Naive thymus-derived CD4-positive, alpha-beta T cell (primary cell): ENCODE measurements around the gene ZDHHC14. TPM values are rescaled to one million over a fixed set of nuclear protein-coding genes. Genes with fewer than 3 reads are reported as not detected.

Experiments used
- ATAC-seq: fragments of 150-1000 bp; cut with Tn5 transposase; 2 replicates; pipeline ENCODE4 v1.10.0; 2021; ENCODE audit warnings: mild to moderate bottlenecking, moderate library complexity
- CTCF ChIA-PET: fragments of 350-600 bp; sonication (Branson Sonifier 250); formaldehyde crosslinking; loops from one replicate; lab custom pipeline; 2021; ENCODE audit warnings: antibody characterized with exemption; lab: Charles Lee
- POLR2A ChIA-PET: fragments of 350-600 bp; sonication (Branson Sonifier 250); formaldehyde crosslinking; loops from one replicate; lab custom pipeline; 2021; ENCODE audit warnings: antibody characterized with exemption, inconsistent platforms; lab: Charles Lee
- DNase-seq, 9 donors: peaks; one replicate each; pipeline versions ENCODE4 v3.0.0 to v3.0.0-alpha.2; 2020 to 2022; ENCODE audit warnings: mixed read lengths in 1 of 9
- H3K27ac ChIP-seq: one replicate; pipeline ENCODE4 v1.7.0; 2013; ENCODE audit warnings: mild to moderate bottlenecking, low read depth, low read length, moderate library complexity
- H3K27me3 ChIP-seq, 2 donors: one replicate each; pipeline ENCODE4 v1.7.0; 2013; ENCODE audit warnings: low read length in 2 of 2, mild to moderate bottlenecking in 2 of 2, moderate library complexity in 2 of 2; ENCODE audit not compliant: control insufficient read depth in 2 of 2, insufficient read depth in 2 of 2
- H3K36me3 ChIP-seq, 3 experiments: 1 replicate in 2 of 3; 2 replicates in 1 of 3; pipeline ENCODE4 v1.7.0; 2013; ENCODE audit warnings: low read length in 3 of 3, mild to moderate bottlenecking in 3 of 3, moderate library complexity in 1 of 3; ENCODE audit not compliant: insufficient read depth in 3 of 3, control insufficient read depth in 2 of 3
- H3K4me1 ChIP-seq, 2 donors: one replicate each; pipeline ENCODE4 v1.7.0; 2013; ENCODE audit warnings: low read length in 2 of 2, mild to moderate bottlenecking in 2 of 2, moderate library complexity in 1 of 2; ENCODE audit not compliant: control insufficient read depth in 2 of 2, insufficient read depth in 2 of 2
- H3K4me3 ChIP-seq: 2 replicates; pipeline ENCODE4 v1.7.0; 2013; ENCODE audit warnings: mild to moderate bottlenecking, low read length
- H3K9me3 ChIP-seq, 3 experiments: 1 replicate in 2 of 3; 2 replicates in 1 of 3; pipeline ENCODE4 v1.7.0; 2013; ENCODE audit warnings: low read length in 3 of 3; ENCODE audit not compliant: control insufficient read depth in 2 of 3
- H3K27ac Mint-ChIP-seq, 9 donors: one replicate each; pipeline ENCODE4 v1.8.0; 2020 to 2022; ENCODE audit warnings: mixed read lengths in 9 of 9, mild to moderate bottlenecking in 8 of 9, moderate library complexity in 5 of 9, inconsistent platforms in 2 of 9
- H3K27me3 Mint-ChIP-seq, 5 donors: one replicate each; pipeline ENCODE4 v1.8.0; 2021 to 2022; ENCODE audit warnings: mixed read lengths in 5 of 5, mild to moderate bottlenecking in 1 of 5
- H3K36me3 Mint-ChIP-seq, 5 donors: one replicate each; pipeline ENCODE4 v1.8.0; 2020 to 2022; ENCODE audit warnings: mixed read lengths in 5 of 5, mild to moderate bottlenecking in 3 of 5, inconsistent platforms in 1 of 5
- H3K4me1 Mint-ChIP-seq, 7 donors: one replicate each; pipeline ENCODE4 v1.8.0; 2020 to 2022; ENCODE audit warnings: mixed read lengths in 7 of 7, mild to moderate bottlenecking in 3 of 7, inconsistent platforms in 1 of 7
- H3K4me3 Mint-ChIP-seq, 10 donors: one replicate each; pipeline ENCODE4 v1.8.0; 2020 to 2022; ENCODE audit warnings: mild to moderate bottlenecking in 10 of 10, mixed read lengths in 10 of 10, moderate library complexity in 6 of 10, inconsistent platforms in 2 of 10
- H3K9me3 Mint-ChIP-seq, 11 donors: one replicate each; pipeline ENCODE4 v1.8.0; 2020 to 2022; ENCODE audit warnings: mixed read lengths in 11 of 11, mild to moderate bottlenecking in 4 of 11, inconsistent platforms in 1 of 11, moderate library complexity in 1 of 11
- intact Hi-C, 2 donors: fragments of 100-400 bp; cut with micrococcal nuclease; formaldehyde crosslinking; loops; one replicate each; pipeline ENCODE4 v1.15.1; 2023
- polyA plus RNA-seq, 2 donors: library from polyadenylated mRNA; unstranded; fragments of 300-500 nt; fragmentation: Illumina TruSeq; gene quantifications; one replicate each; pipeline ENCODE4 v1.2.3, GENCODE V29; 2021
- total RNA-seq, 6 experiments: library from RNA in 5 of 6; stranded (reverse) in 5 of 6; gene quantifications; 1 replicate in 5 of 6; 2 replicates in 1 of 6; pipeline ENCODE4 v1.2.3 and lab custom pipeline; 2021 to 2026

ZDHHC14 gene
- total and polyA plus RNA-seq, 7 experiments from 2014 or later: 0.13 to 18.2 (median 0.95) TPM

DNA sequence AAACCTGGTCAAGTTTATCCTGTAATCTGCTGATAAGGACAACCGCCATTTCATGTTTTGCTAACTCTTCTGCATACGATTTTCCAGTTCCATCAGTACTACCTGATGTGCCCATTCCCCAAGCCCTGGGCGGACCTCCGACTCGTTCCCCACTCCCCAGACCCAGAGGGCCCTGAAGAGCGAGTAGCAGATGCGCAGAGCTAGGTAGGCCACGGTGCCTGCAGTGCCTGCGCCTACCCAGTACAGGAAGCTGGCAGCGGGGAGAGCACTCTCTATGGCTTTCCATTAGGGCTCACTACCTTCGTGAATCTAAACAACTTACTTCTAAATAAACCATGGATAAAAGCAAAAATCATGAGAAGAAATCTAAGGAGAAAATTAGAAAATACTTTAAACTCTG, 14.3 kb upstream of the ZDHHC14 start:
- intact Hi-C loops: loop anchor here in 1 of 2 donors (5.0 kb wide), 1 partner anchor 44 kb away; the partner anchor contains the start of gene TMEM242

DNA sequence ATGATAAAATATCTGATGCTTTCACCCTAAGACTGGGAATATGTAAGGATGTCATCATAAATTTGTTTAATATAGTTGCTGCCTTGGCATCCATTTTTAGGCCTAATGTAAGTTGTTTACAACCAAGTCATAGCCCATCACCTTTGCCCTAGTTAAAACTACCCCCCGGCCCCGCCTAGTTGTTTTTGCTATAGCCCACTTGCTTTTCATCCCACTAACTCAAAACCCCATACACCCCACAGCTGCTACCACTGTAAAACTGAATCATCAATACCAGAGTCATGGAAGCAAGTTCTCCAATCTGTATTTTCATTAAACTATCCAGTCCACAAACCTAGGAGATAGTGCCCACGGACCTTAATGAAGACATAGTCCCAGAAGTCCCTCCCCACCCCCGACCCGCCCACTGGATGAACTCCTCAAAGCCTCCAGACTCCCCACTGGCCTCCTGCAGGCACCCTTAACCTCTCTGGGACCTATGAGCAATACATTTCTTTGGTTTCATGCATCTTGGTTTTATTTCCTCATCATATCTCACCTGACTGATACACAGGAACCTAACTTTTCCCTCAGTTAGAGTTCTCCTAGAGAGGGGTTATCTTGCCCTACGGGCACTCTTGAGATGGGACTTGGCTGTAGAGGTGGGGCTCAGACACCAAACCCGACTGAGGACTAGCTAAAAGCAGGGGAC, 12.5 kb upstream of the ZDHHC14 start:
- Mint-ChIP-seq H3K4me1 (peaks cover 11 to 20% (median 18%) of the 10 kb centered on the region in 7 donors), H3K4me3 (no peak overlapping the region), H3K9me3 (no peaks in the 10 kb centered on the region), H3K27ac (no peak overlapping the region), H3K36me3 (no peaks in the 10 kb centered on the region), H3K27me3 (peaks cover 21 to 65% (median 36%) of the 10 kb centered on the region in 5 donors)
- no peaks in the 10 kb centered on the region for H3K9me3 ChIP-seq
- peaks cover 4 to 17% of the 10 kb centered on the region in 2 donors for H3K4me1 ChIP-seq
- ATAC-seq (no peak), DNase-seq (no peak)
- peaks cover 0 to 14% of the 10 kb centered on the region in 2 donors for H3K27me3 ChIP-seq
- H3K27ac ChIP-seq: no peak overlapping the region
- CTCF ChIA-PET: no interaction called here
- POLR2A ChIA-PET: interaction anchor here (1.6 kb wide), 1 partner anchor 11 kb away, joined by 4 read pairs; no protein-coding TSS in a partner anchor
- intact Hi-C loops: loop anchor here (1.0 to 5.0 kb wide), 2 partner anchors 12 to 46 kb away; partner anchors contain the start of gene TMEM242 (in 1 of the 2)
- H3K4me3 ChIP-seq: no peak overlapping the region
- H3K36me3 ChIP-seq: no peaks in the 10 kb centered on the region

More for the DNA sequence above, 14.3 kb upstream of the ZDHHC14 start:
- Histone ChIP-seq H3K9me3 (no peaks in the 10 kb centered on the region), H3K4me3 (no peak overlapping the region), H3K4me1 (peaks cover 4 to 17% of the 10 kb centered on the region in 2 donors), H3K36me3 (no peaks in the 10 kb centered on the region), H3K27me3 (peaks cover 0 to 14% of the 10 kb centered on the region in 2 donors), H3K27ac (no peak overlapping the region)
- Mint-ChIP-seq H3K4me1 (peaks cover 11 to 20% (median 18%) of the 10 kb centered on the region in 7 donors), H3K4me3 (no peak overlapping the region), H3K27me3 (peaks cover 34 to 58% (median 39%) of the 10 kb centered on the region in 5 donors), H3K9me3 (no peaks in the 10 kb centered on the region), H3K27ac (no peak overlapping the region), H3K36me3 (no peaks in the 10 kb centered on the region)
- ChIA-PET CTCF (no interaction called here), POLR2A (interaction anchor here (0.6 kb wide), 2 partner anchors 8 to 13 kb away, joined by 3 read pairs; no protein-coding TSS in a partner anchor)
- ATAC-seq (no peak), DNase-seq (no peak)

DNA sequence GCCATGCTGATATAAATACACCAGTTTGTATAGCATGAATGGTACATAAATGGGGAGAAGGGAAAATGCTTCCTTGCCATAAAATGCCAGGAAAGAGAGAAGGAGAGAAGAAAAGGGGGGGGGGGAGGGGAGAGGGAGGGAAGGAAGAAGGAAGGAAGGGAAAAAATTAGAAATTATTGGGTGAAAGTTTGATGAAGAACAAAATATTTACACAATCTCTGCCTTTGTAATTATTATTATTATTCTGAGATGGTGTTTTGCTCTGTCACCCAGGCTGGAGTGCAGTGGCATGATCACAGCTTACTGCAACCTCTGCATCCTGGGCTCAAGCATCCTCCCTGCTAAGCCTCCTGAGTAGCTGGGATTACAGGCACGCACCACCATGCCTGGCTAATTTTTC, 10.2 kb upstream of the ZDHHC14 start:
- Histone ChIP-seq H3K4me1 (peaks cover 4 to 17% of the 10 kb centered on the region in 2 donors), H3K27ac (no peak overlapping the region), H3K27me3 (peaks cover 0 to 5% of the 10 kb centered on the region in 2 donors), H3K36me3 (no peaks in the 10 kb centered on the region), H3K4me3 (no peak overlapping the region), H3K9me3 (no peaks in the 10 kb centered on the region)
- H3K27me3 Mint-ChIP-seq: peaks cover 20 to 53% (median 30%) of the 10 kb centered on the region in 5 donors
- CTCF ChIA-PET: no interaction called here
- no peaks in the 10 kb centered on the region for H3K9me3 Mint-ChIP-seq
- no peak overlapping the region for H3K4me3 Mint-ChIP-seq
- H3K4me1 Mint-ChIP-seq: peaks cover 11 to 20% (median 18%) of the 10 kb centered on the region in 7 donors
- no peak for DNase-seq
- intact Hi-C loops: no loop called here
- POLR2A ChIA-PET: interaction anchor here (0.6 to 1.1 kb wide), 2 partner anchors 9 to 41 kb away, joined by 3 to 6 read pairs; no protein-coding TSS in a partner anchor
- no peaks in the 10 kb centered on the region for H3K36me3 Mint-ChIP-seq
- H3K27ac Mint-ChIP-seq: no peak overlapping the region
- no peak for ATAC-seq

DNA sequence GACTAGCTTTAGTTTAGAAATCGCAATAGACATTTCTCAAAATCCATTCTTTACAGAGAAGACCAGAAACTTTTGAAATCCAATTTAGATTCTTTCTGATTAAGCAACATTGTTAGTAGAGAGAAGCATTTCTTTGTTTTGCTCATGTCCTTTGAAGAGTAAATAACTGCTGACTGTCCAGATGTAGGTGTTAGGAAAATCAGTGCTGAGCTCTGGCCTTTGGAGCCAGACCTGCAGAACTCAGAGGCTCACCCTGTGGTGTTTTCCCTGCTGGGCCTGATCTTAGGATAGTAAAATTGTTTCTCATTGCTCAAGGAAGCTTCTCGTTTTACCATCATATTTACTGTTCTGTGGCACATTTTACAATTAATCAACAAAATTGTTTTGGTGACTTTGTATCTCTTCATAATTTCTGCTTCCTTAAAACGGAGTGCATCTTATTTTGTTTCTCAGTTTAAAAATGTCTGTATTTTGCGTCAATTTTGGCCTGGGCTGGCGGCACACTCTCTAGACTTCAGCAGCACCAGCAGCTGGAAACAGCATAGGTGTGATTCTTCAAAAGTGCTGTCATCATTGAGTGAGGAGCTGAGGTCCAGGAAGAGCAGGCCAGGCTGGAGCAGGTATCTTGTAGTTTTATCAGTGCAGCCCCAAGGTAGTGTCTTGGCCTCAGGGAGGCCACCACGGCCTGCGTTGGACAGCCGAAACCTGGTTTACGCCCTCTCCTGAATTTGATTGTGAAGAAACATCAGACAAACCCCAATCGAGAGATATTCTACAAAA, 8.3 kb upstream of the ZDHHC14 start:
- Mint-ChIP-seq H3K4me3 (no peak overlapping the region), H3K36me3 (no peaks in the 10 kb centered on the region), H3K27me3 (peaks cover 4 to 47% (median 18%) of the 10 kb centered on the region in 5 donors), H3K27ac (no peak overlapping the region), H3K9me3 (no peaks in the 10 kb centered on the region), H3K4me1 (peaks cover 11 to 21% (median 19%) of the 10 kb centered on the region in 7 donors)
- ChIA-PET CTCF (no interaction called here), POLR2A (no interaction called here)
- H3K27me3 ChIP-seq: peaks cover 0 to 5% of the 10 kb centered on the region in 2 donors
- DNase-seq (no peak), ATAC-seq (no peak)
- no peaks in the 10 kb centered on the region for H3K9me3 ChIP-seq
- H3K4me3 ChIP-seq: no peak overlapping the region
- no peak overlapping the region for H3K27ac ChIP-seq
- peaks cover 4 to 17% of the 10 kb centered on the region in 2 donors for H3K4me1 ChIP-seq
- no peaks in the 10 kb centered on the region for H3K36me3 ChIP-seq
- intact Hi-C loops: no loop called here

DNA sequence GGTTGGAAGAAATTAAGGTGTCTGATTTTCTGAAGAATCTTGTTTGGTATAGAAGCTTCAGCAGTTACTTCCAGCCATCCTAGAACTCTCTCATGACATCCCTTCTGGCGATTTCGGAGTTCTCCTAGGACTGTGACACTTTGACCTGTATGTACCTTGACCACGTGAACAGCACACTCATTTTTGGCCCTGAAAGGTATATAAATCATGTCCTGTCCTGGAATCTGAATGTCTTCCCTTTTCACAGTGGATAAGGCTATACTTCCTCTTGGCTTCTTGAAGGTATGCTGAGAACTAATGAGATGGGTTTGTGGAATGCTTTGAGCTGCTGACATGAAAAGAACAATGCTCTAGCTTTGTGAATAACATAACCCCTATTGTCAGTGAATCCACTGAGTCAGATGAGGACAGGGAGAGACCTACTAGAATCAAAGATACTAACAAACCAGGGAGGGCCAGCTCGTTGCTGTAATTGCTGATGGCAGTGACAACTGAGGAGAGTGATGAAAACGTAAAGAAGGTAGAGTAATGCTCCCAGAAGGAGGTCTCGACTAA, 6.0 kb upstream of the ZDHHC14 start:
- no peaks in the 10 kb centered on the region for H3K9me3 Mint-ChIP-seq
- ChIA-PET CTCF (no interaction called here), POLR2A (interaction anchor here (1.2 kb wide), 1 partner anchor 8 kb away, joined by 3 read pairs; no protein-coding TSS in a partner anchor)
- Histone ChIP-seq H3K27ac (no peak overlapping the region), H3K36me3 (peaks cover 0 to under 1% (median 0%) of the 10 kb centered on the region in 3 experiments), H3K4me1 (peaks cover 5 to 7% of the 10 kb centered on the region in 2 donors), H3K4me3 (no peak overlapping the region), H3K27me3 (peaks cover 0 to 5% of the 10 kb centered on the region in 2 donors), H3K9me3 (no peaks in the 10 kb centered on the region)
- H3K36me3 Mint-ChIP-seq: no peaks in the 10 kb centered on the region
- peaks cover 8 to 15% (median 10%) of the 10 kb centered on the region in 7 donors for H3K4me1 Mint-ChIP-seq
- intact Hi-C loops: no loop called here
- H3K27me3 Mint-ChIP-seq: peaks cover 0 to 31% (median 3%) of the 10 kb centered on the region in 5 donors
- no peak overlapping the region for H3K4me3 Mint-ChIP-seq
- no peak for DNase-seq
- no peak for ATAC-seq
- H3K27ac Mint-ChIP-seq: no peak overlapping the region

DNA sequence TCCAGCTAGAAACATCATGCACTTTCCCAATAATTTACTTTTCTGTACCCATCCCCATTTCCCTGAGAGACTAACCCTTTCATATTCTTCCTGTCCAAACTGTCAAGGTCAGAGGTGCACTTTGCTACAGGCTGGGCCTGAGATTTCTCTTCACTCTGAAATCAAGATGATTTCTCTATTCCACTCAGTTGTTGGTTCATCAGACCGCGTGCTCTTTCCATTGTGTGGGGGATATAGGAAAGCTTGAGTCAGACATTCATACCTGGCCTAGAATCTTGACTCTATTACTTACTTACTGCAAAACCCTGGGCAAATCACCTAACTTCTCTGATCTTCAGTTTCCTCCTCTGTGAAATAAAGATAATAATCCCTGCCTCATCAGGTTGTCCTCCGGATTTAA, 4.7 kb upstream of the ZDHHC14 start:
- Mint-ChIP-seq H3K27ac (no peak overlapping the region), H3K36me3 (no peaks in the 10 kb centered on the region), H3K9me3 (no peaks in the 10 kb centered on the region), H3K4me3 (no peak overlapping the region), H3K4me1 (peaks cover 7 to 13% (median 8%) of the 10 kb centered on the region in 7 donors), H3K27me3 (peaks cover 0 to 27% (median 0%) of the 10 kb centered on the region in 5 donors)
- CTCF ChIA-PET: no interaction called here
- Histone ChIP-seq H3K27me3 (peaks cover 0 to 2% of the 10 kb centered on the region in 2 donors), H3K4me1 (peaks cover 4 to 5% of the 10 kb centered on the region in 2 donors), H3K27ac (no peak overlapping the region), H3K36me3 (peaks cover 0 to 10% (median 0%) of the 10 kb centered on the region in 3 experiments), H3K4me3 (no peak overlapping the region), H3K9me3 (no peaks in the 10 kb centered on the region)
- DNase-seq: no peak
- ATAC-seq: no peak
- POLR2A ChIA-PET: no interaction called here
- intact Hi-C loops: no loop called here
